Astrocyte (in vitro differentiated cells and primary cell): Measurements from ENCODE around the gene EFL1.

Source experiments
- EZH2 ChIP-seq: IDR thresholded peaks from 2 replicates; pipeline ENCODE4 v1.6.1; 2012; ENCODE audit warnings: mild to moderate bottlenecking, low read length, inconsistent platforms; ENCODE audit not compliant: insufficient read depth
- TF ChIP-seq, protein P1 (sequence below): IDR thresholded peaks from 2 replicates; pipeline ENCODE4 v1.5.1; 2011; ENCODE audit warnings: low read depth, mild to moderate bottlenecking, inconsistent platforms, low read length, moderate library complexity; ENCODE audit not compliant: insufficient read depth

DNA sequence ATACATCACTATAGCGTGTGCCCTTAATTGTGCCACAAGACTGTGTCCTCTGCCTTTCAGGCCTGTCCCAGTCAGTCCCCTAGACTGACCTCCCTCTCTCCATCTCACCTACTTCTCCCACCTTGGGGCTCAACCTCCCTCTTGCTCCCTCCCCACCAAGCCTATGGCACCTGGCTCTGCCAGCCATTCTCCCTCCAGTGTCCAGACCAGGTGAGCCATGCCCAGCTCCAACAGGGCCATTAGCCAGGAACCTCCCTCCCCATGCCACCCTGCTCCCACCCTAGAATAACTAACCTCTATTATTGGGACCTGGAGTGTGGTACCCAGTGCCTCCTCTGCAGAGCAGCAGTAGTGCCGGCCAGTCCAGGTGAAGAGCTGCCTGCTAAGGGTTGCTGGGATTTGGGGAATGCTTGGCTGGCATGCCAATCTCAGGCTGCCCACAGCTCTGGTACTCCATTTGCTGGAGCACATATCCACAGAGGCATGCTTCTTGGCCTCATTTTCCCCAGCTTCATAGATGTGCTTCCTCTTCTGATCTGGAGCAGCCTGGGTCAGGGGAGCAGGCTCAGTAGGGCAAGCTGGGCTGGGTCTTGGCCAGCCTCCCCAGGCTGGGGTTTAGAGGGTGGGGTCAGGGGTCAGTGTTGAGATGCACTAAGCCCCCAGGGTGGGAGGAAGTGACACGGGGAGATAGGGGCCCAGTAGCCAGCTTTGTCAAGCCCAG is 38.9 kb upstream of the EFL1 start:
- TF ChIP-seq, protein P1, sequence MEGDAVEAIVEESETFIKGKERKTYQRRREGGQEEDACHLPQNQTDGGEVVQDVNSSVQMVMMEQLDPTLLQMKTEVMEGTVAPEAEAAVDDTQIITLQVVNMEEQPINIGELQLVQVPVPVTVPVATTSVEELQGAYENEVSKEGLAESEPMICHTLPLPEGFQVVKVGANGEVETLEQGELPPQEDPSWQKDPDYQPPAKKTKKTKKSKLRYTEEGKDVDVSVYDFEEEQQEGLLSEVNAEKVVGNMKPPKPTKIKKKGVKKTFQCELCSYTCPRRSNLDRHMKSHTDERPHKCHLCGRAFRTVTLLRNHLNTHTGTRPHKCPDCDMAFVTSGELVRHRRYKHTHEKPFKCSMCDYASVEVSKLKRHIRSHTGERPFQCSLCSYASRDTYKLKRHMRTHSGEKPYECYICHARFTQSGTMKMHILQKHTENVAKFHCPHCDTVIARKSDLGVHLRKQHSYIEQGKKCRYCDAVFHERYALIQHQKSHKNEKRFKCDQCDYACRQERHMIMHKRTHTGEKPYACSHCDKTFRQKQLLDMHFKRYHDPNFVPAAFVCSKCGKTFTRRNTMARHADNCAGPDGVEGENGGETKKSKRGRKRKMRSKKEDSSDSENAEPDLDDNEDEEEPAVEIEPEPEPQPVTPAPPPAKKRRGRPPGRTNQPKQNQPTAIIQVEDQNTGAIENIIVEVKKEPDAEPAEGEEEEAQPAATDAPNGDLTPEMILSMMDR = no peak
- TF ChIP-seq EZH2 = no peak
